OCI-LY3 (cell line): Measurements from ENCODE around the gene DTNBP1.

Source experiments
- H2AFZ ChIP-seq: fragments of 200-600, 300-600 bp; shearing (Covaris generic); 2 replicates; pipeline ENCODE4 v1.6.0; 2014; ENCODE audit warnings: antibody characterized with exemption, low read depth, low read length
- H3K27ac ChIP-seq: fragments of 200-600, 300-600 bp; sonication (generic); 2 replicates; pipeline ENCODE4 v1.5.1; 2014; ENCODE audit warnings: mild to moderate bottlenecking, low read length, moderate library complexity, mixed read lengths
- H3K27me3 ChIP-seq: fragments of 200-600, 300-600 bp; sonication (generic); 2 replicates; pipeline ENCODE4 v1.6.1; 2014; ENCODE audit warnings: low read depth, low read length, mixed read lengths
- H3K36me3 ChIP-seq: fragments of 200-600, 300-600 bp; sonication (generic); replicated peaks from 2 replicates; pipeline ENCODE3; 2014; ENCODE audit warnings: low read depth, low read length, mixed read lengths
- H3K4me1 ChIP-seq: fragments of 300-600, 200-600 bp; sonication (generic); 2 replicates; pipeline ENCODE4 v1.6.1; 2014; ENCODE audit warnings: low read length, mixed read lengths
- H3K4me2 ChIP-seq: fragments of 200-600, 300-600 bp; sonication (generic); 2 replicates; pipeline ENCODE4 v1.6.1; 2014; ENCODE audit warnings: low read length, mixed read lengths
- H3K4me3 ChIP-seq: fragments of 300-600, 200-600 bp; sonication (generic); 2 replicates; pipeline ENCODE4 v1.5.1; 2014; ENCODE audit warnings: antibody characterized with exemption, mild to moderate bottlenecking, low read length, moderate library complexity
- H3K79me2 ChIP-seq: fragments of 300-600, 200-600 bp; shearing (Covaris generic); 2 replicates; pipeline ENCODE4 v1.6.1; 2014; ENCODE audit warnings: mild to moderate bottlenecking, low read length, mixed read lengths
- H3K9ac ChIP-seq: fragments of 300-600, 200-600 bp; shearing (Covaris generic); 2 replicates; pipeline ENCODE4 v1.6.0; 2014; ENCODE audit warnings: mild to moderate bottlenecking, low read length, moderate library complexity
- H3K9me3 ChIP-seq: fragments of 200-600, 300-600 bp; shearing (Covaris generic); 2 replicates; pipeline ENCODE4 v1.6.1; 2014; ENCODE audit warnings: low read length, mixed read lengths; ENCODE audit not compliant: insufficient read depth
- H4K20me1 ChIP-seq: fragments of 200-600, 300-600 bp; sonication (generic); 2 replicates; pipeline ENCODE4 v1.6.1; 2016; ENCODE audit warnings: low read length, mixed read lengths; ENCODE audit not compliant: insufficient read depth
- EZH2phosphoT487 ChIP-seq: fragments of 200-600 bp; shearing (Covaris generic); IDR thresholded peaks from 2 replicates; pipeline ENCODE4 v1.6.1; 2018; ENCODE audit warnings: antibody characterized with exemption, mixed run types, low read depth
- TF ChIP-seq, protein P1 (sequence below): fragments of 200-600, 300-600 bp; sonication (generic); IDR thresholded peaks from 2 replicates; pipeline ENCODE4 v1.5.1; 2014; ENCODE audit warnings: antibody characterized with exemption, low read length, low read depth

The DTNBP1 gene

DNA sequence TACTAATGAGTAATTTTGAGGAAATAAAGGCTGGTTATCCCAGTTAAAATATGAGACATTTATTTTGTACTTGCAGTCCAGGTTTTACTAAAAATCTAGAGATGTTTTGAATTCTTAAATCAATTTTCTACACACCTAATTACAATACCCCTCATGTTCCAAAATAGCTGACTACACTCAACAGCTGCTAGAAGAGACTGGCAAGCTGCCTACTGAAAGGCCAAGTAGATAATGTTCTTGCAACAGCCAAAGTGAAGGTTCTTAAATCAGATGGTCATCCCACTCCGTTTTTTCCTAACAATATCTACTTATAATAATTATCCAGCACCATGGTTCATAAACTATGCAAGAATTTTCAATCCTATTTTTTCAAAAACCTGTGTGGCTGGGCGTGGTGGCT lies 69.0 kb downstream of the DTNBP1 start:
- Histone ChIP-seq H3K4me2 (no peak overlapping the region), H3K27me3 (no peaks in the 10 kb centered on the region), H3K9me3 (no peaks in the 10 kb centered on the region), H2AFZ (no peak overlapping the region), H3K27ac (no peak overlapping the region), H3K9ac (no peak overlapping the region), H4K20me1 (no peaks in the 10 kb centered on the region), H3K79me2 (no peaks in the 10 kb centered on the region), H3K36me3 (no peaks in the 10 kb centered on the region), H3K4me1 (no peaks in the 10 kb centered on the region), H3K4me3 (no peak overlapping the region)
- no peak for TF ChIP-seq EZH2phosphoT487
- TF ChIP-seq, protein P1, sequence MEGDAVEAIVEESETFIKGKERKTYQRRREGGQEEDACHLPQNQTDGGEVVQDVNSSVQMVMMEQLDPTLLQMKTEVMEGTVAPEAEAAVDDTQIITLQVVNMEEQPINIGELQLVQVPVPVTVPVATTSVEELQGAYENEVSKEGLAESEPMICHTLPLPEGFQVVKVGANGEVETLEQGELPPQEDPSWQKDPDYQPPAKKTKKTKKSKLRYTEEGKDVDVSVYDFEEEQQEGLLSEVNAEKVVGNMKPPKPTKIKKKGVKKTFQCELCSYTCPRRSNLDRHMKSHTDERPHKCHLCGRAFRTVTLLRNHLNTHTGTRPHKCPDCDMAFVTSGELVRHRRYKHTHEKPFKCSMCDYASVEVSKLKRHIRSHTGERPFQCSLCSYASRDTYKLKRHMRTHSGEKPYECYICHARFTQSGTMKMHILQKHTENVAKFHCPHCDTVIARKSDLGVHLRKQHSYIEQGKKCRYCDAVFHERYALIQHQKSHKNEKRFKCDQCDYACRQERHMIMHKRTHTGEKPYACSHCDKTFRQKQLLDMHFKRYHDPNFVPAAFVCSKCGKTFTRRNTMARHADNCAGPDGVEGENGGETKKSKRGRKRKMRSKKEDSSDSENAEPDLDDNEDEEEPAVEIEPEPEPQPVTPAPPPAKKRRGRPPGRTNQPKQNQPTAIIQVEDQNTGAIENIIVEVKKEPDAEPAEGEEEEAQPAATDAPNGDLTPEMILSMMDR, result no peak

DNA sequence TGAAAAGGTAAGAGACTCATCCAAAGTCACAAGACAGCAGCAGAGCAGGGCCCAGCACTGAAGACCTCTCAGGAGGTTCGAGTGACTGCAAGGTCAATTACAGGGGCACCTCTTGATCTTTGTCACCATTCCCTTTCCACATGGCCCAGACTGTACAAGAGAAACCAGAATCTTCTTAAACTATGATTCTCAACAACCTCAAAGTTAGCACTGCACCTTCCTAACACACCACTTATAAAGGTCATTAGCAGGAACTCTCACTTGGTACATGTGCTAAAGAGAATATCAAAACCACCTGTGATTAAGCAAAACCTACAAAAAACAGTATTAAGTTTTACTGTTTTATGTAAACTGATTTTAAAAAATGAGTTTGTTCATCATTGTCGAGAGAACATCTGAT lies 70.2 kb downstream of the DTNBP1 start:
- no peak for TF ChIP-seq EZH2phosphoT487
- TF ChIP-seq, protein P1, result no peak
- Histone ChIP-seq H3K4me3 (no peak overlapping the region), H4K20me1 (no peaks in the 10 kb centered on the region), H3K9ac (no peak overlapping the region), H3K79me2 (no peaks in the 10 kb centered on the region), H3K27ac (no peak overlapping the region), H3K9me3 (no peaks in the 10 kb centered on the region), H2AFZ (no peak overlapping the region), H3K4me1 (no peaks in the 10 kb centered on the region), H3K4me2 (no peak overlapping the region), H3K36me3 (no peaks in the 10 kb centered on the region), H3K27me3 (no peaks in the 10 kb centered on the region)

DNA sequence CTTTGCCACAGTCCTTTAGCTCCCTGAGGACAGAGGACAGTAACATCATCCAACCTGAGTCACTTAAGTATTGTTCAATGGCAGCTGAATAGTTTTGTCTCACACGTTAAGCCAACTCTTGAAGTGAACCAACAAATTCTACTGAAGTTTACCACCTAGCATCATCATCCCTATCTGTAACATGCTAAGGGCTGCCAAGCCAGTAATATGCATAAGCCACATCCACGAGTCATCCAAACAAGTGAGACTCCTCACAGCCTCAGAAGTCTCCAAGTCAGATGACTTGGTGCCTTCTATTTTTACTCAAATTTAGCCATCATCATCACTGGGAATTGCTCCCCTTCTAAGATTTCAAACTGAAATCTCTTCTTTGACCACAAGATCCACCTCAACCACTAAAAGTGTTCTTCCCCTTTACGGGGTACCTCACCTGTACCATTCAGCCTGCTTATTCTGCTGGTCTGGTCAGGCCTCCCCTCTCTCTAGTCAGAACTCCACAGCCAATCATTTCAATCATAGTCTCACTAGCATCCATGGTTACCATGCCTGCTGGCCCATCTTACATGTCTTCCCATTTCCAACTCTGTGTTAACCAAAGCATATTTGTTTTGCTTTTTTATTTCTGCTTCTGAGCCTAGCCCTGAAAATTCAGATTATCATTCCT lies 73.7 kb downstream of the DTNBP1 start:
- no peak for TF ChIP-seq EZH2phosphoT487
- TF ChIP-seq, protein P1, result no peak
- Histone ChIP-seq H3K4me3 (no peak overlapping the region), H2AFZ (no peak overlapping the region), H3K27ac (no peak overlapping the region), H4K20me1 (no peaks in the 10 kb centered on the region), H3K9ac (no peak overlapping the region), H3K79me2 (no peaks in the 10 kb centered on the region), H3K4me1 (no peaks in the 10 kb centered on the region), H3K27me3 (no peaks in the 10 kb centered on the region), H3K9me3 (no peaks in the 10 kb centered on the region), H3K36me3 (no peaks in the 10 kb centered on the region), H3K4me2 (no peak overlapping the region)

DNA sequence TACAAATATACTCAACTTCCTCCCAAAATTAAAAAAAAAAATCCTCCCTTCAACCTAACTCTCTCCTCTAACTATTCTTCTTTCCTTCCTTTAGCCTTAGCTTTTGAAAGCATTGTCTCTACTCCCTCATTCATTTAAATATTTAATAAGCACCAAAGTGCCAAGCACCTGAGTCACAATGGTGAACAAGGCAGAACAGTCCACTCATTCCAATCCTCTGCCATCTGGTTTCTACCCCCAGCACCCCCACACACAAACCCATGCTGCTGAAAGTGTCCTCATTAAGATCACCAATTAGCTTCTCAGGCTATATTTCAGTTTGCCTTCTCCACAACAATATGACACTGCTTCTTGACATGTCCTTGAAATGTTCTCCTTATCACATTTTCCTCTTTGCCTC lies 76.3 kb downstream of the DTNBP1 start:
- H3K4me1 ChIP-seq, result no peaks in the 10 kb centered on the region
- no peak overlapping the region for H3K4me3 ChIP-seq
- no peaks in the 10 kb centered on the region for H3K79me2 ChIP-seq
- no peaks in the 10 kb centered on the region for H4K20me1 ChIP-seq
- no peak overlapping the region for H3K4me2 ChIP-seq
- no peak for TF ChIP-seq EZH2phosphoT487
- TF ChIP-seq, protein P1, result no peak
- no peaks in the 10 kb centered on the region for H3K36me3 ChIP-seq
- no peak overlapping the region for H3K9ac ChIP-seq
- no peak overlapping the region for H3K27ac ChIP-seq
- H3K27me3 ChIP-seq, result no peaks in the 10 kb centered on the region
- no peaks in the 10 kb centered on the region for H3K9me3 ChIP-seq
- no peak overlapping the region for H2AFZ ChIP-seq
